PFSK-1 (cell line): Measurements from ENCODE around the gene ADM. TPM values are rescaled to one million over a fixed set of nuclear protein-coding genes. Genes with fewer than 3 reads are reported as not detected.

Experiments used
- FOXP2 ChIP-seq: optimal IDR thresholded peaks from 2 replicates; pipeline ENCODE3; 2011; ENCODE audit warnings: borderline replicate concordance, control low read depth, inconsistent platforms; ENCODE audit not compliant: insufficient read depth; ENCODE audit errors: extremely low read length, extremely low read depth
- POLR2AphosphoS5 ChIP-seq: IDR thresholded peaks from 2 replicates; pipeline ENCODE4 v1.6.1; 2012; ENCODE audit warnings: low read depth, mild to moderate bottlenecking, control low read depth, low read length, moderate library complexity
- SIN3A ChIP-seq: IDR thresholded peaks from 2 replicates; pipeline ENCODE4 v1.6.1; 2012; ENCODE audit warnings: mild to moderate bottlenecking, low read length, moderate library complexity, borderline replicate concordance; ENCODE audit not compliant: insufficient read depth
- TAF1 ChIP-seq: IDR thresholded peaks from 2 replicates; pipeline ENCODE4 v1.6.1; 2012; ENCODE audit warnings: low read length, control low read depth, borderline replicate concordance; ENCODE audit not compliant: insufficient read depth
- polyA plus RNA-seq: library from polyadenylated mRNA; unstranded; fragments of >200 nt; gene quantifications from one replicate; pipeline ENCODE4 v1.2.1, GENCODE V29; 2012; ENCODE audit warnings: low read depth, missing spikeins; ENCODE audit not compliant: insufficient read length
- TF ChIP-seq, protein P1 (sequence below), 2 experiments: IDR thresholded peaks; 2 replicates each; pipeline versions ENCODE4 v1.6.1 to v1.8.0; 2011 to 2012; ENCODE audit warnings: low read depth in 2 of 2, low read length in 2 of 2, control low read depth in 1 of 2, inconsistent platforms in 1 of 2, mild to moderate bottlenecking in 1 of 2, moderate library complexity in 1 of 2; ENCODE audit not compliant: insufficient read depth in 1 of 2

Gene ADM, protein sequence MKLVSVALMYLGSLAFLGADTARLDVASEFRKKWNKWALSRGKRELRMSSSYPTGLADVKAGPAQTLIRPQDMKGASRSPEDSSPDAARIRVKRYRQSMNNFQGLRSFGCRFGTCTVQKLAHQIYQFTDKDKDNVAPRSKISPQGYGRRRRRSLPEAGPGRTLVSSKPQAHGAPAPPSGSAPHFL
- 1.4 TPM for polyA plus RNA-seq

DNA sequence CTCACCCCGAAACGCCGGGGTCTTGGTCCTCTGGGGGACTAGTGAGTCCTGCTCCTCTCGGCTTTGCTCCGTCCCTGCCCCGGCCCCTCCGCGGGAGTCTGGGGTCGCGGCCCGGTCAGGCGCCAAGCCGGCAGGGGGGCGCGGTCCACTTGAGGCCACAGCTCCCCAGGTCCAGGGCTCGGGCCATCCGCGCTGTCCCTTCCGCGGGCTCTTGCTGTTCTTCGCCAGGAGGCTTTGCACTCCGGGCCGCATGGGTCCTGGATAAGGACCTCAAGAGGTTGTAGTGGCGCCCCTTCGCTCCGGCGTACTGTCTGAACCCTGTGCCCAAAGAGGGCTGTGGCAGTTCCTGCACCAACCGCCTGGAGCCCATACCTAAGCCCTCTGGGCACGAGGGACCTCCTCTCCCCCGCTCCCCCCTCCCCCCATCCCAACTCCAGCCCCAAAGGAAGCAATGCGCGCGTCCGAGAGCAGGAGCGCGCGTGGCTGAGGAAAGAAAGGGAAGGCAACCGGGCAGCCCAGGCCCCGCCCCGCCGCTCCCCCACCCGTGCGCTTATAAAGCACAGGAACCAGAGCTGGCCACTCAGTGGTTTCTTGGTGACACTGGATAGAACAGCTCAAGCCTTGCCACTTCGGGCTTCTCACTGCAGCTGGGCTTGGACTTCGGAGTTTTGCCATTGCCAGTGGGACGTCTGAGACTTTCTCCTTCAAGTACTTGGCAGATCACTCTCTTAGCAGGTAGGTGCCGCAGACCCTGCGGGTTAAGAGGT lies at the start of gene ADM:
ADM (plus strand) TSS at position 579 of the 767 bp plus-strand sequence. CDS start 628 bp downstream, outside the sequence.
- TF ChIP-seq TAF1: peak; percentile 81; the same call in 1 of the 2 replicates
- TF ChIP-seq, protein P1, sequence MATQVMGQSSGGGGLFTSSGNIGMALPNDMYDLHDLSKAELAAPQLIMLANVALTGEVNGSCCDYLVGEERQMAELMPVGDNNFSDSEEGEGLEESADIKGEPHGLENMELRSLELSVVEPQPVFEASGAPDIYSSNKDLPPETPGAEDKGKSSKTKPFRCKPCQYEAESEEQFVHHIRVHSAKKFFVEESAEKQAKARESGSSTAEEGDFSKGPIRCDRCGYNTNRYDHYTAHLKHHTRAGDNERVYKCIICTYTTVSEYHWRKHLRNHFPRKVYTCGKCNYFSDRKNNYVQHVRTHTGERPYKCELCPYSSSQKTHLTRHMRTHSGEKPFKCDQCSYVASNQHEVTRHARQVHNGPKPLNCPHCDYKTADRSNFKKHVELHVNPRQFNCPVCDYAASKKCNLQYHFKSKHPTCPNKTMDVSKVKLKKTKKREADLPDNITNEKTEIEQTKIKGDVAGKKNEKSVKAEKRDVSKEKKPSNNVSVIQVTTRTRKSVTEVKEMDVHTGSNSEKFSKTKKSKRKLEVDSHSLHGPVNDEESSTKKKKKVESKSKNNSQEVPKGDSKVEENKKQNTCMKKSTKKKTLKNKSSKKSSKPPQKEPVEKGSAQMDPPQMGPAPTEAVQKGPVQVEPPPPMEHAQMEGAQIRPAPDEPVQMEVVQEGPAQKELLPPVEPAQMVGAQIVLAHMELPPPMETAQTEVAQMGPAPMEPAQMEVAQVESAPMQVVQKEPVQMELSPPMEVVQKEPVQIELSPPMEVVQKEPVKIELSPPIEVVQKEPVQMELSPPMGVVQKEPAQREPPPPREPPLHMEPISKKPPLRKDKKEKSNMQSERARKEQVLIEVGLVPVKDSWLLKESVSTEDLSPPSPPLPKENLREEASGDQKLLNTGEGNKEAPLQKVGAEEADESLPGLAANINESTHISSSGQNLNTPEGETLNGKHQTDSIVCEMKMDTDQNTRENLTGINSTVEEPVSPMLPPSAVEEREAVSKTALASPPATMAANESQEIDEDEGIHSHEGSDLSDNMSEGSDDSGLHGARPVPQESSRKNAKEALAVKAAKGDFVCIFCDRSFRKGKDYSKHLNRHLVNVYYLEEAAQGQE (IDR thresholded peaks at IDR 0.05; ENCODE audit: insufficient read depth in 1 of 2, low read depth in 2 of 2, low read length in 2 of 2): no peak
- TF ChIP-seq POLR2AphosphoS5: peak; percentile 85
- TF ChIP-seq FOXP2: no peak
- TF ChIP-seq SIN3A: 0 out of 2 replicates have a peak, but pooled peaks have one; percentile 15

DNA sequence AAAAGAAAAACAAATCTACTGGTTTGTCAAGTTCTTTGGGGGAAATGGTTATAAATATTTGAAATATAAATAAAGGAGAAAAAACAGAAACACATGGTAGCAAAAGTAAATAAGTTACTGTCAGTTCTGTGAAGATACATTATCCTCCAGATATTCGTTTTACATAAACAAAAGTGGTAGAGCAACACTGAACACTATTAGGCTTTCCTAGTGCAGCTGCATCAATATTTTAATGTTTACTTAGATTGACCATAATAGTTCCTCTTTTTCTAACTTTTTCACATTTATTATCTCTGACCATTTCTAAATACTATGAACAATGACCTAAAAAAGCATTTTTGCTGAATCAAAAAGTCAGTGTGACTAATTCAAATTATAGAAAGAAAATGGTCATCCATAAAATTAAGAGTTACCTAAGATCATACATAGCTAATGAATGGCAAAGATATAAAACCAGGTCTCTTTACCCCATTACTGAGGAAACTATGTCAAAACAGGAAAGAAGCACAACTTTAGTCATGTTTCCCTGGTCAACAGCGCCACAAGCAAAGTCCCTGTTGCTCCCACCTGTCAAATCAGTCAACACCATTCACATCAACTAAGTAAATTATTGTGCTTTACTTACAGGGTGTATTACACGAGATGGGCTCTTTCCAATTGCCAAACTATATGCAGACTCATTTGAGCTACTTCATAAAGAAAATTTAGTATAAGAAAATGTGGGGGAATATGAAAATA lies 49.3 kb upstream of the ADM start:
- TF ChIP-seq POLR2AphosphoS5 (no peak), TAF1 (no peak), SIN3A (no peak)
- TF ChIP-seq, protein P1 (IDR thresholded peaks at IDR 0.05; ENCODE audit: insufficient read depth in 1 of 2, low read depth in 2 of 2, low read length in 2 of 2): no peak

DNA sequence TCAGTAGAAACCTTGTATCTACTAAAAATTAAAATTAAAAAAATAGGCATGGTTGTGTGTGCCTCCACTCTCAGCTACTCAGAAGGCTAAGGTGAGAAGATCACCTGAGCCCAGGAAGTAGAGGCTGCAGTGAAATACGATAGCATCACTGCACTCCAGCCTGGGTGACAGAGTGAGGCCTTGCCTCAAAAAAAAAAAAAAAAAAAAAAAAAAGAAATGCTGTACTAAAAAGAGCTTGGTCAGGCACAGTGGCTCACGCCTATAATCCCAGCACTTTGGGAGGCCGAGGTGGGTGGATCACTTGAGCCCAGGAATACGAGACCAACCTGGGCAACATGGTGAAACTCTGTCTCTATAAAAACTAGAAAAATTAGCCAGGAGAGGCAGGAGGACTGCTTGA lies 47.4 kb upstream of the ADM start:
- TF ChIP-seq FOXP2: no peak
- TF ChIP-seq SIN3A: no peak
- no peak for TF ChIP-seq TAF1
- TF ChIP-seq POLR2AphosphoS5: no peak
- TF ChIP-seq, protein P1 (IDR thresholded peaks at IDR 0.05; ENCODE audit: insufficient read depth in 1 of 2, low read depth in 2 of 2, low read length in 2 of 2): no peak

DNA sequence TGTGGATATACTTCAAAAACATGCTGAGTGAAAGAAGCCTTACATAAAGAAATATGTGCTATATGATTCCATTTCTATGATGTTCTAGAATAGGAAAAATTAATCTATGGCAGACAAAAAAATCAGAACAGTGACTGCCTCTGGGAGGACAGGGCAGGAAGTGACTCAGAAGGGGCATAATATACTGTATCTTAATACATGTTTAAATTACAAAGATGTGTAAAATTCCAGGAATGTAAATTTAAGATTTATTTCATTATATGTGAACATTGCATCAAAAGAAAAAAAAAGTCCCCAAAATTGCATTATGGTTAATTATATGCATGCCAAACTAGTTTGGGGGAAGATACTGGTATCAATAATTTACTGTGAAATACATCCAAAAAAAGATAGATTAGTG lies 43.1 kb upstream of the ADM start:
- TF ChIP-seq TAF1: no peak
- TF ChIP-seq, protein P1 (IDR thresholded peaks at IDR 0.05; ENCODE audit: insufficient read depth in 1 of 2, low read depth in 2 of 2, low read length in 2 of 2): no peak

DNA sequence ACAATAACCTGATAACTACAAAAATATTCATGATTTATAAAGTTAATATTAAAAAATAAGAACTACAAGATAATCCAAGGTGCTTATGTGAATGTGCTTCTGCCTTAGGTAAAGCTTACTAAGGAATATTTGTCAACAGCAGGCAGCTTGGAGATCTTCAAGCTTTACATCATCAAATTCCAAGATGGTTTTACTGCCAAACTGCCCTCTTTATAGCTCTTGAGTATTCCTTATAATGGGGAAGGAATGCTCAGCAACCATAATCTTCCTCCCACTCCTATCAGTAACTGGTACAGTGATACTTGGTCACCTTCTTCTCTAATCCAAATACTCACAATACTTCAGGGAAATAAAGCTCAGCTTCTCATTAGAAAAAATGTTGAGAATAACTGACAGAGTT lies 40.9 kb upstream of the ADM start:
- TF ChIP-seq FOXP2: no peak
- no peak for TF ChIP-seq SIN3A
- TF ChIP-seq TAF1: no peak
- TF ChIP-seq POLR2AphosphoS5: no peak
- TF ChIP-seq, protein P1 (IDR thresholded peaks at IDR 0.05; ENCODE audit: insufficient read depth in 1 of 2, low read depth in 2 of 2, low read length in 2 of 2): no peak
